Gastroesophageal sphincter (tissue), 3 donors: ENCODE measurements around the gene TLCD3B.

ENCODE experiments used
- CTCF ChIP-seq, 4 experiments: fragments of 200-600 bp in 2 of 4; fragments of 450-650 bp in 2 of 4; sonication (generic) in 1 of 4; IDR thresholded peaks; one replicate each; pipeline ENCODE4 v1.5.1; 2017 to 2019; ENCODE audit warnings: antibody characterized with exemption in 4 of 4, mild to moderate bottlenecking in 2 of 4, moderate library complexity in 2 of 4
- EP300 ChIP-seq: sonication (generic); formaldehyde crosslinking; IDR thresholded peaks from one replicate; pipeline ENCODE4 v1.6.1; 2017; ENCODE audit warnings: antibody characterized with exemption, mild to moderate bottlenecking
- POLR2A ChIP-seq, 2 donors: fragments of 450-650 bp; IDR thresholded peaks; one replicate each; pipeline ENCODE4 v1.6.1; 2017; ENCODE audit warnings: antibody characterized with exemption in 2 of 2, mild to moderate bottlenecking in 2 of 2, moderate library complexity in 1 of 2
- POLR2AphosphoS5 ChIP-seq: sonication (generic); formaldehyde crosslinking; IDR thresholded peaks from one replicate; pipeline ENCODE4 v1.6.1; 2017; ENCODE audit warnings: antibody characterized with exemption

GRCh38 chr16:30003670-30004423 lies 27.2 kb downstream of the TLCD3B start:
- TF ChIP-seq CTCF (IDR thresholded peaks at IDR 0.05) (no peak), POLR2AphosphoS5 (no peak), POLR2A (IDR thresholded peaks at IDR 0.05) (no peak), EP300 (no peak)
